Mucosa of descending colon (tissue), 3 donors: ENCODE data around the gene CDH1. TPM values are rescaled to one million over a fixed set of nuclear protein-coding genes. Genes with fewer than 3 reads are reported as not detected.

Experiments used
- ATAC-seq: fragments of 200-7000 bp; cut with Tn5 transposase; one replicate; pipeline ENCODE4 v1.9.1; 2020; ENCODE audit warnings: mild to moderate bottlenecking, moderate library complexity
- DNase-seq, 3 donors: peaks; one replicate each; pipeline ENCODE4 v3.0.0-alpha.2; 2020
- H3K36me3 ChIP-seq: fragments of 200-600 bp; one replicate; pipeline ENCODE4 v1.8.0; 2021; ENCODE audit warnings: low read depth, mild to moderate bottlenecking
- H3K4me1 ChIP-seq: fragments of 200-600 bp; one replicate; pipeline ENCODE4 v1.8.0; 2021; ENCODE audit warnings: low read depth, mild to moderate bottlenecking
- H3K4me3 ChIP-seq: fragments of 200-600 bp; one replicate; pipeline ENCODE4 v1.8.0; 2021; ENCODE audit warnings: mild to moderate bottlenecking
- H3K9me3 ChIP-seq: fragments of 200-600 bp; one replicate; pipeline ENCODE4 v1.8.0; 2021; ENCODE audit warnings: mild to moderate bottlenecking
- intact Hi-C, 2 donors: fragments of 100-400 bp; cut with DNase I in 1 of 2; cut with micrococcal nuclease in 1 of 2; formaldehyde crosslinking; loops; one replicate each; pipeline versions ENCODE4 v1.11.0 to v1.11.1; 2022; cut with DNase I, micrococcal nuclease
- total RNA-seq, 3 donors: library from RNA; stranded (reverse); fragmentation: NEBNext Ultra II Directional in 2 of 3; extraction: Animal tissue kit (Norgen Biotek cat#: 25700) in 2 of 3; gene quantifications; one replicate each; pipeline versions ENCODE4 v1.2.1 to v1.2.4, GENCODE V29; 2021 to 2023
- TF ChIP-seq, protein P1 (sequence below): fragments of 200-600 bp; IDR thresholded peaks from one replicate; pipeline ENCODE4 v1.8.0; 2022; ENCODE audit warnings: antibody characterized with exemption, mild to moderate bottlenecking
- donor health status: DM: no; HTN: no; CAD: no; lungs with moderate emphysema.
- donor health status: DM: no; HTN: no; CAD: no.
- donor health status: DM: no; HTN: yes; CAD: no.

The CDH1 gene
- total RNA-seq, 3 donors from 2014 or later, result 284 to 777 (median 667) TPM

DNA sequence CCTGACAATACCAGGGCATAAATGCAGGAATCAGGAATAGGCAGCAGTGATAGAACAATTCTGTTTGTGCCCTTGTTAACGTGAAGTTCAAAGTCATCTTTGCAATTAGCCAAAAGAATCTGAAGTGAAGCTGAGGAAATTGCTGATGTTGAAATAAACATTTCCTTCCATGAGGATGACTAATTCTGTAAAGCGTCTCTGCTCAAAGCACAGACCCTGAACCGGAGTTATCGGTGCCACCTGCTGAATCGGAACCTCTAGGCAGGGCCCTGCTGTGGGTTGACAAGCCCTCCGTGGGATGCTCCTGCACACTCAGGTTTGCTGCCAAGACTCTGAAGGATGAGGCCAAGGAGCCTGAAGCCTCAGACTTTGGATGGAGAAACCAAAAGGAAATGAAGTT is 37.0 kb upstream of the CDH1 start:
- no peak for ATAC-seq
- TF ChIP-seq, protein P1, sequence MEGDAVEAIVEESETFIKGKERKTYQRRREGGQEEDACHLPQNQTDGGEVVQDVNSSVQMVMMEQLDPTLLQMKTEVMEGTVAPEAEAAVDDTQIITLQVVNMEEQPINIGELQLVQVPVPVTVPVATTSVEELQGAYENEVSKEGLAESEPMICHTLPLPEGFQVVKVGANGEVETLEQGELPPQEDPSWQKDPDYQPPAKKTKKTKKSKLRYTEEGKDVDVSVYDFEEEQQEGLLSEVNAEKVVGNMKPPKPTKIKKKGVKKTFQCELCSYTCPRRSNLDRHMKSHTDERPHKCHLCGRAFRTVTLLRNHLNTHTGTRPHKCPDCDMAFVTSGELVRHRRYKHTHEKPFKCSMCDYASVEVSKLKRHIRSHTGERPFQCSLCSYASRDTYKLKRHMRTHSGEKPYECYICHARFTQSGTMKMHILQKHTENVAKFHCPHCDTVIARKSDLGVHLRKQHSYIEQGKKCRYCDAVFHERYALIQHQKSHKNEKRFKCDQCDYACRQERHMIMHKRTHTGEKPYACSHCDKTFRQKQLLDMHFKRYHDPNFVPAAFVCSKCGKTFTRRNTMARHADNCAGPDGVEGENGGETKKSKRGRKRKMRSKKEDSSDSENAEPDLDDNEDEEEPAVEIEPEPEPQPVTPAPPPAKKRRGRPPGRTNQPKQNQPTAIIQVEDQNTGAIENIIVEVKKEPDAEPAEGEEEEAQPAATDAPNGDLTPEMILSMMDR, result no peak

DNA sequence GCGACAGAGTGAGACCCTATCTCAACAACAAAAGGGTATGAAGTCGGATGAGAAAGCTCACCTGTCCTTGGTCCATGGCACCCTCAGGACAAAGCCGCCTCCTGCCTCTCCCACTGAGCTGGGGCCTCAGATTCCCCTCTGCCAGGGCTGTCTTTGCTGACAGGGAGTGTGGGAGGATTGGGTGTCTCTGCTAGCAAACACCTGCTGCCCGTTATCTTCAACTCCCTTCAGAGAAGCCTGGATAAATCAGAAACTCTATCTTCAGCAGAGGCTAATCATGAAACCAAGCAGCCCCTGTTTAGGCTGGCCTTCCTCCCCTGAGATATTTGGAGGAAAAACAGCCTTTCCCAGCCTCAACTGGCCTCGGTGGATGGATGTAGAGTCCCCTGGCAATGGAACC is 36.3 kb upstream of the CDH1 start:
- DNase-seq (no peak), ATAC-seq (no peak)
- Histone ChIP-seq H3K4me1 (peaks cover 4% of the 10 kb centered on the region), H3K36me3 (no peaks in the 10 kb centered on the region), H3K9me3 (no peaks in the 10 kb centered on the region), H3K4me3 (no peak overlapping the region)
- intact Hi-C loops, result no loop called here
- TF ChIP-seq, protein P1, result no peak

More for the DNA sequence above, 37.0 kb upstream of the CDH1 start:
- no peaks in the 10 kb centered on the region for H3K36me3 ChIP-seq
- peaks cover 4% of the 10 kb centered on the region for H3K4me1 ChIP-seq
- H3K4me3 ChIP-seq, result no peak overlapping the region
- intact Hi-C loops, result no loop called here
- DNase-seq, result no peak
- no peaks in the 10 kb centered on the region for H3K9me3 ChIP-seq

DNA sequence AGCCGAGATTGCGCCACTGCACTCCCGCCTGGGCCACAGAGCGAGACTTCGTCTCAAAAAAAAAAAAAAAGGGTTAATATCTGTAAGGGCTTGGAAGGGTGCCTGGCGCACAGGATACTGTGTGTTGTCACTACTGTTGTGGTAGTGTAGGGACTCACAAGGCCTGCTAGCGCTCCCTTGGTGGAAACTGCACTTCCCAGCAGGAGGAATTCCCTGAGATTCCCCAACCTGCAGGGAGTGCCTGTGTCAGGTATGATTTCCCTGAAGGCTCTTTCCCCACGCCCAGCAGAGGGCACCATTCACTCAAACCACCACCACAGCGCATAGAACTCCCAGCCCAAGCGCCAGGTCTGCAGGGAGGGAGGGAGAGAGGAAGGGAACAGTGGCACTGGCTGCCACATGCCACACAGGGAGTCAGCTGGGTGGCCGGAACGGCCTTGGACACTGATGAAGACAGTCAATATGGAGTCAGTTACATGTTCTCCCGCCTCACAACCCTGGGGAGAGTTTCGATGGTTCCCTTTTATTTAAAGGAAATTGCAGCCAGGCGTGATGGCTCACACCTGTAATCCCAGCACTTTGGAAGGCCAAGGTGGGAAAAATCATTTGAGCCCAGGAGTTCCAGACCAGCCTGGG is 32.7 kb upstream of the CDH1 start:
- TF ChIP-seq, protein P1, result peak; percentile 71
- DNase-seq (peak; percentile 86 to 93 (median 92)), ATAC-seq (peak; percentile 93)
- Histone ChIP-seq H3K36me3 (no peaks in the 10 kb centered on the region), H3K4me3 (no peak overlapping the region), H3K9me3 (no peaks in the 10 kb centered on the region), H3K4me1 (peaks cover 13% of the 10 kb centered on the region)
- intact Hi-C loops, result no loop called here

DNA sequence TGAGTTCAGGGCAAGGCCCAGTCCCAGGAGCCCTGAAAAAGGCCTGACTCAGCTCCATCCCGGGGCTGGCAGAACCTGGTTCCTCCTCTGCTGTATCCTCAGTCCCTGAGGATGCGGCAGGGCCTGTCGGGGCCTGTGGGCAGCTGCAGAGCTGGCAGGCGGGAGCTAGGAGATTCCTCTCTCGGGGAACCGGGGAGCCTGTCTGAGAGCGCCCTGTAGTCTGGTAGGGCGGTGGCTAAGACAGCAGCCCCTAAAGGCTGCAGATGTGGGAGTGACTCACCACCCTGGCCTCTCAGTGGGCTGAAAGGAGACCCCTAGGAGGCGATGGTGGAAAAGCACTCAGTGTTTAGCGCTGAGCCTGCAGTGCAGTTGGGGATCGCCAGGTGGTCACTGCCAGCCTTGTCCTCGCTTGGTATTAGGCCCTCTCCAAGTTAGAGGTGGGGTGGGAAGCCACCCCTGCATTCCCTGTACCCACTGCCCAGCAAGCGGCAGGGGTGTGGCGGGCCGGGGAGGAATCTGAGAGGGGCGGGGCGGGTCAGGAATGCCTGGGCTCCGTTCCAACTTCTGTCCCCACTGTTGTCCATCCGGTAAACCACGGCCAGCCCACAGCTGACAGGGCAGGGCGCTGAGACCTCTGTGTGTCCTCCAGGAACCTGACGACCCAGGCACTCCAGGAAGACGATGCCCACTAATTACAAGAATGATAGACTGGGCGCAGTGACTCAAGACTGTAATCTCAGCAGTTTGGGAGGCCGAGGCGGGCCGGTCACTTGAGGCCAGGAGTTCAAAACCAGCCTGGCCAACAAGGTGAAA is 29.5 kb upstream of the CDH1 start:
- peak; percentile 83 to 88 (median 86) for DNase-seq
- ATAC-seq, result peak; percentile 79
- TF ChIP-seq, protein P1, result no peak

DNA sequence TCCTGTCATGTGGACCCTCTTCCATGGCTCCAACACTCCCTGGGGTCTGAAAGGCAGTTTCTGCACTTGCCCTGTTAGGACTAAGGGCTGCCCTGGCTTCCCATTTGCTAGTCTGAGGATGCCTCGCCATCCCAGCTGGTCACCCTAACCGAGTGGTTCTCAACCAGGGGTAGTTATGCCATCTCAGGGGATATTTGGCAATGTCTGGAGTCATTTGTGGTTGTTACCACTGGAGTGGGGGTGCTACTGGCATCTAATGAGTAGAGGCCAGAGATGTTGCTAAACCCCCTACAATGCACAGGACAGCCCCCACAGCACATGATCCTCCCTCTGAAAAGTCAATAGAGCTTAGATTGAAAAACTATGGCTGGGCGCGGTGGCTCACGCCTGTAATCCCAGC is 26.9 kb upstream of the CDH1 start:
- intact Hi-C loops, result no loop called here
- H3K36me3 ChIP-seq, result no peaks in the 10 kb centered on the region
- ATAC-seq, result no peak
- DNase-seq, result no peak
- H3K9me3 ChIP-seq, result no peaks in the 10 kb centered on the region
- H3K4me3 ChIP-seq, result no peak overlapping the region
- TF ChIP-seq, protein P1, result no peak
- H3K4me1 ChIP-seq, result peaks cover 8% of the 10 kb centered on the region

More for the DNA sequence above, 29.5 kb upstream of the CDH1 start:
- H3K4me1 ChIP-seq, result peaks cover 13% of the 10 kb centered on the region
- H3K9me3 ChIP-seq, result no peaks in the 10 kb centered on the region
- H3K36me3 ChIP-seq, result no peaks in the 10 kb centered on the region
- intact Hi-C loops, result no loop called here
- H3K4me3 ChIP-seq, result no peak overlapping the region
